SHP77 (cell line): ENCODE results near the gene PDLIM1.

ENCODE experiments used
- DNase-seq, 2 experiments: peaks; one replicate each; lab custom pipeline; 2025; lab: John Stamatoyannopoulos, UW

PDLIM1 gene

GRCh38 chr10:95289003-95289920 is 1.5 kb downstream of the PDLIM1 start:
- DNase-seq = peak; percentile 30 to 32

- DNase-seq = no peak
Observed at GRCh38 chr10:95288303-95288702, 2.5 kb downstream of the PDLIM1 start.

DNA sequence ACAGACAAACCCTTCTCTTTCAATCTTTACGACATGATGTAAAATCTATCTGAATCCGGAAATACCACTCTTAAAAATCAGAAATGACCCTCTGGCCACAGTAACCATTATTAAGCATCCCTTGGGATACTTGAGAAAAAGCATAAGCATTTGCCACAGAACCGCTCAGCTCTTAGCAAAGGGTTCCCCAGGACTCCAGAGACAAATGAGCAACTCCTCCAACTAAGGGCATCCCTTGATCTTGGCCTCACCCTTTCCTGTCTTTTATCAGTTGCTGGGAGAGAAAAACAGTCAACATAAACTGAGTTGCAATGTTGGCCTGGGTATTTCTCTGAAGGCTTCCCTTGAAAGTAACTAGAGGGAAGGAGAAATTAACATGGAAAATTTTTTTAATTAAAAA is 3.5 kb downstream of the PDLIM1 start:
- DNase-seq = no peak

DNA sequence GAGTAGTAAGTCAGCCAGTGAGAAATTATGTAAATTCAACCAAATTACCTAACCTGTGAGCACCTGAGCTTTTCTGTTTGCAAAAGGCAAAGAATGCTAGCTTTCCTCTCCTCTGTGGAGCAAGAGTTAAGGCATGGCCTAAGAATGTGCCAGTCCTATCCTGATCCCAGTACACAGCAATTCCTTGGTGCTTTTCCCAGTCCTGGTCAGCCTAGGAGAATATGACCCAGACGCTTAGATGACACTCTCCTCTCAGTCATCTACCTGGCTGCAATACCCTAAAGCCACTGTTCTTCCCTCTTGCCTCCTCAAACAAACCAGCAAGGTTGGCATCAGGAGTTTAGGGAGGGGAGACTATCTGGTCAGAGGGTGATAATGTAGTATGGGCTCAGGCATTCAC is 4.1 kb downstream of the PDLIM1 start:
- DNase-seq = no peak

GRCh38 chr10:95285556-95285955 is 5.2 kb downstream of the PDLIM1 start:
- no peak for DNase-seq

GRCh38 chr10:95284807-95285206 is 6.0 kb downstream of the PDLIM1 start:
- DNase-seq = no peak

GRCh38 chr10:95282107-95282506 is 8.7 kb downstream of the PDLIM1 start:
- no peak for DNase-seq

- no peak for DNase-seq
Observed at GRCh38 chr10:95281206-95281605, 9.6 kb downstream of the PDLIM1 start.

GRCh38 chr10:95280637-95281036 is 10.2 kb downstream of the PDLIM1 start:
- no peak for DNase-seq

GRCh38 chr10:95279042-95279820 is 11.6 kb downstream of the PDLIM1 start:
- no peak for DNase-seq

GRCh38 chr10:95278061-95278988 is 12.5 kb downstream of the PDLIM1 start:
- DNase-seq = no peak

- no peak for DNase-seq
Observed at GRCh38 chr10:95277614-95278013, 13.2 kb downstream of the PDLIM1 start.

DNA sequence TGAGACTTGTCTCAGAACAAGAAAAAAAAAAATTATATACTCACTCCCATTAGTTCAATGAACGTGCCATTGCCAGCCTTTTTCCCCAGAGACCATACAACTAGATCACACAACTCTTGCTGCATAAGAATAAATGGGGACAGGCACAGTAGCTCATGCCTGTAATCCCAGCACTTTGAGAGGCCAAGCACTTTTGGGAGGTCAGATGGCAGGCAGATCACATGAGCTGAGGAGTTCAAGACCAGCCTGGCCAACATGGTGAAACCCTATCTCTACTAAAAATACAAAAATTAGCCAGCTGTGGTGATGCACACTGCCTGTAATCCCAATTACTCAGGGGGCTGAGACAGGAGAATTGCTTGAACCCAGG is 13.6 kb downstream of the PDLIM1 start:
- no peak for DNase-seq

GRCh38 chr10:95276367-95277200 is 14.2 kb downstream of the PDLIM1 start:
- DNase-seq = no peak

- no peak for DNase-seq
Observed at GRCh38 chr10:95275726-95276366, 15.0 kb downstream of the PDLIM1 start.

DNA sequence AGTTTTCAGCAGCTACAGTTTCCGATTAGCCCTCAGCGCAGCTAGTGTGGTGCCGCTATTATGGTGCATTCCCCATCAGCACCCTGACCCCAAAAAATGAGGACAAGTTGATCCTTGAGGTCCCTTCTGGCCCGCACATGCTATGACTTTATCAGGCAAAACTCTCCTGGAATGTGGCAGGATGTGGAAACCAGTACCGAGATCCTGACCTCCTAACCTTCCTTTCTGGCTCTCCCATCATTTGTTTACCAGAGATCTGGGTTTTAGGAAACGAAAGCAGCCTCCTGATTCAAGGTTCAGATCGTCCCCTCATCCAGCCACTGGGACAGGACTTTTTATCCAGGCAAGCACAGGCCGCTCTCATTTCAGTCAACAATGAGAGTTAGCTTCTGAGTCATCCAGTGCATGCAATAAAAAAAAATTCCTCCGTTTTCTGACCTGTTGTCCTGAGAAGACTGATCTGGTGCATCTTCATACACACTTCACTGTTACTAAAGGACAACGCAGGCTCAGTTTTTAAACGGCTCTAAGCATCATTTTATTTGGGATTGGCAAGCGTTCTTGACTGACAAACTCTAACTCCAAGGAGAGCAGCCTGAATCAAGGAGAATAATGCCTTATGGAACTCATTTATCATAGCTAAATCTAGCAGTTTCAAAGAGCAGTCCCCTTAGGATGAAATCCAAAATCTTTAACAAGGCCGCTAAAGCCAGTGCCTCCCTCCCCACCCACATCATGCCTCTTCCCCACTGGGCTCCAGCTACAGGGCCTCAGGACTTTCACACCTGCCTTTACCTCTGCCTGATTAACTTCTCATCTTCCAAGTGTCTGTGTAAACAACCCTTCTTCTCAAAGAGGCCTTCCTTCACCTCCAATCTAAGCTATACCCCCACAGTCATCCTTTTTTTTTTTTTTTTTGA is 17.1 kb downstream of the PDLIM1 start:
- no peak for DNase-seq

GRCh38 chr10:95268438-95268837 is 22.4 kb downstream of the PDLIM1 start:
- DNase-seq = no peak

DNA sequence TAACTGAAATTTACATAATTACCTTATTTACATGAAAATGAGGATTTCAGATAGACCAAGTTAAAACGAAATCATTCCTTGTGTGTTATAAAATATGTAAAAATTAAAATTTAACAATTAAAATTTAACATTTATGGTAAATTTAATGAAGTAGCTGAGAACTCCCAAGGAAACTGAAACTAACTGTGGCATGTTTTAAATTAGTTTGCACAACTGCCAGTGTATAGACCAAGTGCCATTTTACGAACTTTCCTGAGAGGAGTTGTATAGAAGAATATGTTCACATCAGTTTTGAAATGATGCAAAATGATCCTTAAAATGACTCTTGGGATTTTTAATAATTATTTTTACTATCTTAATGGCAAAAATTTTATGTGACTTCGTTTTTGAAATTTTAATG is 23.6 kb downstream of the PDLIM1 start:
- DNase-seq = no peak

GRCh38 chr10:95266674-95267095 is 24.1 kb downstream of the PDLIM1 start:
- DNase-seq = no peak

DNA sequence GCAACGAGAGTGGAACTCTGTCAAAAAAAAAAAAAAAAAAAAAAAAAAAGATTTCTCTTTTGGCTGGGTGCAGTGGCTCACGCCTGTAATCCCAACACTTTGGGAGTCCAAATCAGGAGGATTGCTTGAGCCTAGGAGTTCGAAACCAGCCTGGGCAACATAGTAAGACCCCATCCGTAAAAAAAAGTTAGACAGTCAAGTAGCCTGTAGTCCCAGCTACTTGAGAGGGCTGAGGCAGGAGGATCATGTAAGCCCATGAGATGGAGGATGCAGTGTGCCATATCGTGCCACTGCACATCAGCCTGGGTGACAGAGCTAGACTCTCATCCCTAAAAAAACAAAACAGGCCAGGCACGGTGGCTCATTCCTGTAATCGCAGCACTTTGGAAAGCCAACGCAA is 25.2 kb downstream of the PDLIM1 start:
- no peak for DNase-seq
